ENCODE data around the gene MPC2. TPM values are rescaled to one million over a fixed set of nuclear protein-coding genes. Genes with fewer than 3 reads are reported as not detected.

Gene MPC2
- total RNA-seq, 1 experiment from 2014 or later: 32.9 TPM

GRCh38 chr1:167974698-167975097 is 37.8 kb upstream of the MPC2 start:
- Histone ChIP-seq H3K23me2 (ENCODE audit: insufficient read length, low read depth, low read length, poor library complexity, severe bottlenecking) (no peaks in the 10 kb centered on the region), H3K79me2 (ENCODE audit: insufficient read depth, low read length) (no peaks in the 10 kb centered on the region), H3T11ph (ENCODE audit: low read length) (no peak overlapping the region), H2BK12ac (ENCODE audit: insufficient read length, low read depth, low read length) (no peak overlapping the region), H4K91ac (ENCODE audit: insufficient read length, low read depth, low read length) (no peak overlapping the region), H2BK15ac (ENCODE audit: low read depth, low read length) (no peak overlapping the region), H3K79me1 (ENCODE audit: insufficient read depth, low read depth, low read length, poor library complexity, severe bottlenecking) (no peaks in the 10 kb centered on the region), H3K4ac (ENCODE audit: low read depth, low read length) (no peak overlapping the region), H4K8ac (replicated peaks; ENCODE audit: insufficient read length, low read depth, low read length) (no peak overlapping the region), H4K20me1 (ENCODE audit: control insufficient read depth, insufficient read depth, insufficient read length) (no peaks in the 10 kb centered on the region), H3K27me3 (ENCODE audit: insufficient read depth, low read length) (no peaks in the 10 kb centered on the region), H2BK5ac (ENCODE audit: insufficient read length, low read length) (no peak overlapping the region), H2AFZ (ENCODE audit: low read length) (no peak overlapping the region), H3K27ac (ENCODE audit: insufficient read length, low read depth, low read length) (no peak overlapping the region), H3K18ac (ENCODE audit: insufficient read length, low read depth, low read length) (no peak overlapping the region), H4K5ac (ENCODE audit: insufficient read length, low read depth, low read length) (no peak overlapping the region), H3K9ac (ENCODE audit: extremely low read depth, insufficient read length, low read length) (no peak overlapping the region), H2AK5ac (ENCODE audit: insufficient read length, low read length) (no peak overlapping the region), H3K23ac (ENCODE audit: insufficient read length, low read depth, low read length) (no peak overlapping the region), H2BK20ac (ENCODE audit: low read depth, low read length, poor library complexity, severe bottlenecking) (no peak overlapping the region), H3K9me3 (ENCODE audit: control insufficient read depth, low read depth, low read length) (no peaks in the 10 kb centered on the region), H3K4me1 (ENCODE audit: insufficient read depth, low read length) (no peaks in the 10 kb centered on the region), H3K56ac (ENCODE audit: insufficient read length, low read depth, low read length) (no peak overlapping the region), H3K14ac (ENCODE audit: insufficient read depth, low read length) (no peak overlapping the region), H3K4me2 (ENCODE audit: insufficient read depth, insufficient read length, low read length) (no peak overlapping the region), H2BK120ac (ENCODE audit: low read depth, low read length, poor library complexity, severe bottlenecking) (no peak overlapping the region)
- no peak for TF ChIP-seq CTCF (conservative IDR thresholded peaks at IDR 0.05)
- Mint-ChIP-seq H3K4me1 (no peaks in the 10 kb centered on the region), H3K4me3 (no peak overlapping the region), H3K27ac (no peak overlapping the region), H3K9me3 (peaks cover 0 to 2% of the 10 kb centered on the region in 2 experiments; a peak in 1 of 5 replicates), H3K36me3 (ENCODE audit: insufficient read depth in 1 of 3, low read depth in 3 of 3) (peaks cover 21 to 31% (median 24%) of the 10 kb centered on the region in 3 experiments), H3K27me3 (ENCODE audit: low read depth) (no peaks in the 10 kb centered on the region)
- no CpG with 5 or more reads among the region's 4 CpGs for WGBS (ENCODE audit: extremely low coverage, insufficient read length, low lambda C conversion rate)
- DNase-seq: no peak

Measured in H9 (cell line).